Measurements from ENCODE around the gene ACTA1. TPM values are rescaled to one million over a fixed set of nuclear protein-coding genes. Genes with fewer than 3 reads are reported as not detected.

The ACTA1 gene
- total and polyA plus RNA-seq, 2 donors (not counting 3 experiments of a cell fraction or from before 2014, with no cell fraction given): 0.22 to 0.33 TPM

GRCh38 chr1:229440851-229441537 lies 7.1 kb upstream of the ACTA1 start:
- no peak for FAIRE-seq
- H3K9ac ChIP-seq (replicated peaks; ENCODE audit: extremely low read depth, insufficient read depth, low read length): no peak overlapping the region
- no peak overlapping the region for H3K27ac ChIP-seq (ENCODE audit: insufficient read depth, low read depth, low read length)
- H3K4me2 ChIP-seq (ENCODE audit: insufficient read depth, low read length): no peak overlapping the region
- no peak overlapping the region for H2AFZ ChIP-seq (ENCODE audit: low read depth, low read length)
- BruUV-seq (replicated peaks): no TSS peak
- H4K20me1 ChIP-seq (replicated peaks; ENCODE audit: control insufficient read depth, extremely low read depth, insufficient read depth, low read length): no peaks in the 10 kb centered on the region
- ChIA-PET POLR2A (no interaction called here), CTCF (interaction anchor here (1.2 to 2.4 kb wide), 4 partner anchors 9 to 182 kb away, joined by 3 to 9 read pairs (median 6); no protein-coding TSS in a partner anchor)
- dilution Hi-C loops (cut with MboI; ENCODE audit: extremely low pct_ligation_motif_present, low sequenced_read_pairs) (no loop called here), intact Hi-C loops (cut with micrococcal nuclease) (no loop called here)
- no peaks in the 10 kb centered on the region for H3K79me2 ChIP-seq (ENCODE audit: control insufficient read depth, insufficient read depth, low read length)
- DNase-seq (ENCODE audit: low read depth, low spot score): no peak
- TF ChIP-seq MAX (IDR thresholded peaks at IDR 0.05; ENCODE audit: insufficient read depth, insufficient read length) (no peak), GATA2 (IDR thresholded peaks at IDR 0.05; ENCODE audit: insufficient read depth, insufficient read length, low read depth, low read length) (no peak), POLR2AphosphoS5 (IDR thresholded peaks at IDR 0.05; ENCODE audit: insufficient read depth, low read depth, low read length) (no peak), JUN (IDR thresholded peaks at IDR 0.05; ENCODE audit: borderline replicate concordance, insufficient read depth, insufficient read length, low read depth) (no peak), FOS (IDR thresholded peaks at IDR 0.05; ENCODE audit: borderline replicate concordance, insufficient read depth, low read length) (no peak), CTCF (IDR thresholded peaks at IDR 0.05; ENCODE audit: extremely low read depth in 1 of 2, insufficient read depth in 1 of 2, low read depth in 1 of 2, low read length in 2 of 2) (no peak), EZH2 (IDR thresholded peaks at IDR 0.05; ENCODE audit: borderline replicate concordance, low read depth, low read length, severe bottlenecking) (no peak), POLR2A (IDR thresholded peaks at IDR 0.05; ENCODE audit: low read depth, low read length) (no peak), MYC (IDR thresholded peaks at IDR 0.05; ENCODE audit: low read depth, low read length) (no peak)
- no peaks in the 10 kb centered on the region for H3K27me3 ChIP-seq (ENCODE audit: control insufficient read depth in 2 of 2, insufficient read depth in 2 of 2, low read length in 2 of 2)
- peaks cover 3 to 6% of the 10 kb centered on the region in 2 experiments for H3K36me3 ChIP-seq (ENCODE audit: control insufficient read depth in 2 of 2, extremely low read depth in 1 of 2, insufficient read depth in 2 of 2, low read length in 2 of 2)
- no peaks in the 10 kb centered on the region for H3K4me1 ChIP-seq (ENCODE audit: control insufficient read depth, extremely low read depth, insufficient read depth, low read length)
- no peaks in the 10 kb centered on the region for H3K9me3 ChIP-seq (replicated peaks; ENCODE audit: control insufficient read depth, insufficient read depth, low read length)
- no peak overlapping the region for H3K4me3 ChIP-seq (replicated peaks in 1 of 3; ENCODE audit: insufficient read depth in 1 of 3, low read depth in 1 of 3, low read length in 3 of 3)
- no peaks in the 10 kb centered on the region for H3K9me1 ChIP-seq (replicated peaks; ENCODE audit: control insufficient read depth, extremely low read depth, insufficient read depth, low read length)
